ENCODE results near the gene PRAME. TPM values are rescaled to one million over a fixed set of nuclear protein-coding genes. Genes with fewer than 3 reads are reported as not detected.
"Not testable (repeated sequence)": the region's sequence is repeated elsewhere in the genome, so short reads cannot be mapped to it uniquely, and the experiment has no call there.

Gene PRAME
- total RNA-seq, 1 experiment from 2014 or later: 53.8 TPM

- DNase-seq (ENCODE audit: low spot score): no peak
Observed at GRCh38 chr22:22550789-22551434, 8.2 kb downstream of the PRAME start.

DNA sequence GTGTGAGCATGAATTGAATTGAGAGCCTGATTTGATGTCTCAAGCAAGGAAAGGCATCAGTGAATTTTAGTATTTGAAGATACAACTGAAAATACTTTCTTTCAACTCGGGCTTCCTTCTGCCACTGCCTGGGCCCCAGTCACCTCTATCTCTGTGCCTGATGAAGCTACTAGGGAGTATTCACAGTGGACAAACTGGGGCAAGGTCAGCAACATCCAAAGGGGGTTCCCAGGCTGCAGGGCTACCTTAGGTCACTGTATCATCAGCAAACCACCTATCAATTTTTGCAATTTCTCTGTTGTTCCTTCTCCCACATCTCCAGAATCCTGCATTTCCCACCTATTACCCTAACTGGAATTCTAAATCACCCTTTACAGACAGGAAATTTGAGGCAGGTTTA lies 10.2 kb downstream of the PRAME start:
- DNase-seq (ENCODE audit: low spot score): no peak

DNA sequence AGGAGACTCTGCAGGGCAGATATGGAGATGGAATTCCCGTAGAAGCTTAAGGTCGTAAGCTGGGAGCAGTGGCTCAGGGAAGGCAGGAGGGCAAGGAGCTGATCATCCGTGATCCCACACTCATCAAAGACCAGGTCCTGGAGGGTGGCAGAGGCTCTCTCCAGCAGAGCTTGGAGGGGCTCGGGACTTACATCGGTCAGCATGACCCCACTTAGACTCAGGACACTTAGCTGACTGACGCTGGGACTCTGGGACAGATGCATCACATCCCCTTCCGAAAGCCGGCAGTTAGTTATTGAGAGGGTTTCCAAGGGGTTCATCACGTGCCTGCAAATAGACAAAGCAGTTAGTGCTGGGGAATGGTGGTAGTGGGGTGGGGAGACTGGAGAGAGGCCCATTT lies 10.7 kb downstream of the PRAME start:
- DNase-seq (ENCODE audit: low spot score): no peak

- no peak for DNase-seq (ENCODE audit: low spot score)
Observed at GRCh38 chr22:22547692-22548300, 11.3 kb downstream of the PRAME start.

DNA sequence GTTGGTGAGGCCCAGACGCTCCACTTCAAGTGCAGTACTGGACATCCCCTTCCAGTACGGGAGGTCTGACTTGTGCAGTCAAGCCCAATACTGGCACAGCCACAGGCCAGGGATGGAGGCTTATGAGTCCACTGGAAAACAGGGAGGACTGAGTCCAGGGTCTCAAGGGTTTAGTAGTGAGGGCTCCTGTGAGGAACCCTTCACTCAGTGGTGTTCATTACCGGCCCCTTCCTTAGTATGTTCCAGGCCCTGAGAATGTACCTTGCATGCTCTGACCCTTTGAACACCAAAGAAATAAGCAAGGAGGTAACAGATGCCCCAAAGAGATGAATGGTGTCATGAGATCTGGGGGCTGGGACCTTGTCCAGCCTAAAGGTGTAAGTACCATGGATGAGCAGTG lies 11.8 kb downstream of the PRAME start:
- DNase-seq (ENCODE audit: low spot score): no peak

GRCh38 chr22:22546490-22546889 lies 12.6 kb downstream of the PRAME start:
- no peak for DNase-seq (ENCODE audit: low spot score)

- no peak for DNase-seq (ENCODE audit: low spot score)
Observed at GRCh38 chr22:22545084-22545483, 14.0 kb downstream of the PRAME start.

- no peak for DNase-seq (ENCODE audit: low spot score)
Observed at GRCh38 chr22:22538226-22538989, 20.7 kb downstream of the PRAME start.

GRCh38 chr22:22536916-22537315 lies 22.1 kb downstream of the PRAME start:
- DNase-seq (ENCODE audit: low spot score): no peak

DNA sequence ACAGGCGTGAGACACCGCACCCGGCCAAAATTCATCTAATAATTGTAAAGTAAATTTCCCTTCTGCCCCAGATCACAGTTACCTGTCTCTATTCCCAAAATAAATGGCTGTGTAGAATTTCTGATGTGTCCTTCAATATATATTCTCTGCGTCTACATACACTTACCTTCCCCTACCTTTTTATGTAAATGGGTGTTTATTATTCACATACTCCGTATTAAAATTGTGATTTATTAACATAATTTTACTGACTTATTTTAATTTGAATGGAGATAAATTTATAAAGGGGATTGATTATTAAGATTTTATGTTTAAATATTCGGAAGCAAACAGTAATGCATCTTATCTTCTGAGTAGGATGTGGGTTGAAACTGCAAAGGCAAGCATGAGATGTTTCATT lies 22.6 kb downstream of the PRAME start:
- no peak for DNase-seq (ENCODE audit: low spot score)

GRCh38 chr22:22535662-22536061 lies 23.4 kb downstream of the PRAME start:
- DNase-seq (ENCODE audit: low spot score): no peak

DNA sequence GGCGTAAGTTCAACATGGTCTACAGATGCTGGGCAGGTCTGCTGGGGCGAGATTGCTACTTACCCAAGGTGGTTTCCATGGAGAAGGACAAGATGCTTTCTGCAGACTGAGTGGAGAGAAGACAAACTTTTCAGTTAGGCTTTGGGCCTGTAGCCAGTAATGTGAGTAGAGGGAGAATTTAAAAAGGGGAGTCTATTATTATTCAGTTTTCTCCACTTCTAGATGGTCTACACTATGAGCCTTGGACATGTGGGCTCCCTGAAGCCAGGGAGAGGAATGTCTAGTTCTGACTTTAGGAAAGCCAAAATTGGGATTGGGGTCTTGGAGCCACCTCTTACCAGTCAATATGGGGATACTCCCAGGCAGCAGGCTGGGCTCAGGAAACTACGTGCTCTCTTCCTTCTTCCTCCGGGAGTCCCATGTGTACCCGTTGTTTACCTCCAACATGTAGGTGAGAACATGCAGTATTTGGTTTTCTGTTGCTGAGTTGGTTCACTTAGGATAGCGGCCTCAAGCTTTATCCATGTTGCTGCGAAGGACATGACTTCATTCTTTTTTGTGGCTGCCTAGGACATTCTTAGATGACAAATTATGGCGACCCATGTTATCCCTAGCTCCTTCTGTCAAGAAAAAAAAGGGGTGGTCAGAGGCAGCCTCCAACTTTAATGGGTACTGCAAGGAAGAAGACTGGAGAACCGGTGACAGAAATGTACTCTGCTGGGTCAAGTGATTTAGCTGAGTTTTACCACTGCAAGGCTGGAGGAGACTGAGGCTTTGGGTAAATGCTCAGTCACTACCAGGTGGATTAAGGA lies 24.3 kb downstream of the PRAME start:
- no peak for DNase-seq (ENCODE audit: low spot score)

GRCh38 chr22:22533863-22534262 lies 25.2 kb downstream of the PRAME start:
- no peak for DNase-seq (ENCODE audit: low spot score)

- no peak for DNase-seq (ENCODE audit: low spot score)
Observed at GRCh38 chr22:22533417-22533816, 25.6 kb downstream of the PRAME start.

GRCh38 chr22:22532547-22533071 lies 26.5 kb downstream of the PRAME start:
- DNase-seq (ENCODE audit: low spot score): not testable (repeated sequence)

- no peak for DNase-seq (ENCODE audit: low spot score)
Observed at GRCh38 chr22:22531770-22532546, 27.1 kb downstream of the PRAME start.

- DNase-seq (ENCODE audit: low spot score): no peak
Observed at GRCh38 chr22:22528780-22529179, 30.3 kb downstream of the PRAME start.

- DNase-seq (ENCODE audit: low spot score): peak; percentile 48
Observed at GRCh38 chr22:22527312-22527711, 31.8 kb downstream of the PRAME start.

GRCh38 chr22:22526125-22526912 lies 32.7 kb downstream of the PRAME start:
- DNase-seq (ENCODE audit: low spot score): no peak

DNA sequence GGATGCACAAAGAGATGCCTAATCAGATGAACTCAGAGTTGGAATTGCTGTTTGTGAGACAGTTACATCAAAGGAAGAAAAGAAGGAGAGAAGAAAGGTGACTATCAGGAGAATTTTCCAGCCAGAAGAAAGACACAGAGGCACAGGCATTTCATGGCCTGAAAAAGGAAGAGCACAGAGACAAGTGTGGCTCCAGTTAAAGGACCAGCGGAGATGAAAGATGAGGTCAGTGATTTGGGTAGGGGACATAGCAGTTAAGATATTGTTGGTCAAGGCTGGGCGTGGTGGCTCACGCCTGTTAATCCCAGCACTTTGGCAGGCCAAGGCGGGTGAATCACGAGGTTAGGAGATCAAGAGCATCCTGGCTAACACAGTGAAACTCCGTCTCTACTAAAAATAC lies 35.6 kb downstream of the PRAME start:
- no peak for DNase-seq (ENCODE audit: low spot score)

Data from A172 (cell line).